Tibial nerve (tissue), 3 donors: ENCODE data around the gene NPAS1.

Experiments
- CTCF ChIP-seq, 5 experiments: fragments of 200-600 bp in 3 of 5; fragments of 450-650 bp in 2 of 5; sonication (generic) in 3 of 5; IDR thresholded peaks; one replicate each; pipeline ENCODE4 v1.5.1; 2016 to 2019; ENCODE audit warnings: antibody characterized with exemption in 5 of 5, mild to moderate bottlenecking in 3 of 5, moderate library complexity in 2 of 5
- POLR2A ChIP-seq, 2 donors: fragments of 450-650 bp; IDR thresholded peaks; one replicate each; pipeline ENCODE4 v1.6.1; 2017; ENCODE audit warnings: antibody characterized with exemption in 2 of 2, mild to moderate bottlenecking in 2 of 2, moderate library complexity in 2 of 2

DNA sequence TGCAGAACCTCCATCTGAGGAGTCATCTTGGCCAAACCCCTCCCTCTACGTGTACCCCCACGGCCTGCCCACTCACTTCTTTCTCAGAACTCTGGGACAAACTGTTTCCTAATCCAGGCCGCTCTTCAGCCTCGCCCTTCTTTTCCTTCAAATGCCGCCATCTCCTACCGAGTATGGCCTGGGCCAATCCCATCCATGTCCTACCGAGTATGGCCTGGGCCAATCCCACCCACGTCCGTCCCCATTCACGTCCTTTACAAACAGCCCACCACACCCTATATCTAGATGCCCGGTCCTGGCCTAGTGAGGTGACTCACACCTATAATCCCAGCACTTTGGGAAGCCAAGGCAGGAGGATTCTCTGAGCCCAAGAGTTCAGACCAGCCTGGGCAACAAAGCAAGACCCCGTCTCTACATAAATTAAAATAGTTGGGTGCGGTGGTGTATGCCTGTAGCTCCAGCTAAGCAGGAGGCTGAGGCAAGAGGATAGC is 27.7 kb downstream of the NPAS1 start:
- no peak for TF ChIP-seq POLR2A (IDR thresholded peaks at IDR 0.05)
- TF ChIP-seq CTCF (IDR thresholded peaks at IDR 0.05), result no peak
